Osteocyte (in vitro differentiated cells): ENCODE results near the gene C1QTNF6. TPM values are rescaled to one million over a fixed set of nuclear protein-coding genes. Genes with fewer than 3 reads are reported as not detected.

Source experiments
- DNase-seq: peaks from one replicate; pipeline ENCODE4 v3.0.0; 2021; ENCODE audit warnings: mixed read lengths; ENCODE audit not compliant: unreplicated experiment; ENCODE audit errors: extremely low spot score
- H3K27ac Mint-ChIP-seq: one replicate; pipeline ENCODE4 v1.8.0; 2021; ENCODE audit warnings: mild to moderate bottlenecking, mixed read lengths; ENCODE audit not compliant: unreplicated experiment
- H3K27me3 Mint-ChIP-seq: one replicate; pipeline ENCODE4 v1.8.0; 2021; ENCODE audit warnings: mixed read lengths; ENCODE audit not compliant: unreplicated experiment
- H3K36me3 Mint-ChIP-seq: one replicate; pipeline ENCODE4 v1.8.0; 2021; ENCODE audit warnings: mixed read lengths; ENCODE audit not compliant: unreplicated experiment
- H3K4me1 Mint-ChIP-seq: one replicate; pipeline ENCODE4 v1.8.0; 2021; ENCODE audit warnings: mixed read lengths; ENCODE audit not compliant: unreplicated experiment
- H3K4me3 Mint-ChIP-seq: one replicate; pipeline ENCODE4 v1.8.0; 2021; ENCODE audit warnings: mild to moderate bottlenecking, moderate library complexity, mixed read lengths; ENCODE audit not compliant: unreplicated experiment
- H3K9me3 Mint-ChIP-seq: one replicate; pipeline ENCODE4 v1.8.0; 2021; ENCODE audit warnings: mixed read lengths; ENCODE audit not compliant: unreplicated experiment
- total RNA-seq: library from RNA; stranded (reverse); gene quantifications from 2 replicates; pipeline ENCODE4 v1.2.1, GENCODE V29; 2021
- TF ChIP-seq, protein P1 (sequence below): fragments of 200-600 bp; sonication (generic); IDR thresholded peaks from 2 replicates; pipeline ENCODE4 v1.5.0; 2021; ENCODE audit warnings: antibody characterized with exemption, mild to moderate bottlenecking, moderate library complexity

Gene C1QTNF6
- total RNA-seq, 1 donor from 2014 or later: 36.4 TPM

DNA sequence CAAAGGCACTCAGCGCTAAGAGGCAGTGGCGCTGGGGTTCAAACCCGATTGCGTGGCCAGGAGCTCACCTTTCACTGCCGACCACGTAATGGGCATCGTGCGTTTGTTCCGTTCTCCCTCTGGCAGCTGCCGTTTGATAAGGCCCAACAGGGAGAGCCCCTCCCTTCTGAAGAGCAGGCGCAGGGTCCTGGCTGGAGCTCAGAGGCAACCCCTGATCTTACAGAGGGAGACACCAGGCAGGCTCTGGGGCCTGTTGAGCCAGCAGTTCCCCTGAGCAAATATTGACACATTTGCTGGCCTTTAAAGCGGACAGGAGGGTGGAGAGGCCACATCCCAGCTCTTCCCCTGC, 11.7 kb upstream of the C1QTNF6 start:
- no peak overlapping the region for H3K27ac Mint-ChIP-seq
- peaks cover 24% of the 10 kb centered on the region for H3K4me1 Mint-ChIP-seq
- no peaks in the 10 kb centered on the region for H3K9me3 Mint-ChIP-seq
- no peak for DNase-seq
- no peaks in the 10 kb centered on the region for H3K36me3 Mint-ChIP-seq
- no peaks in the 10 kb centered on the region for H3K27me3 Mint-ChIP-seq
- TF ChIP-seq, protein P1, sequence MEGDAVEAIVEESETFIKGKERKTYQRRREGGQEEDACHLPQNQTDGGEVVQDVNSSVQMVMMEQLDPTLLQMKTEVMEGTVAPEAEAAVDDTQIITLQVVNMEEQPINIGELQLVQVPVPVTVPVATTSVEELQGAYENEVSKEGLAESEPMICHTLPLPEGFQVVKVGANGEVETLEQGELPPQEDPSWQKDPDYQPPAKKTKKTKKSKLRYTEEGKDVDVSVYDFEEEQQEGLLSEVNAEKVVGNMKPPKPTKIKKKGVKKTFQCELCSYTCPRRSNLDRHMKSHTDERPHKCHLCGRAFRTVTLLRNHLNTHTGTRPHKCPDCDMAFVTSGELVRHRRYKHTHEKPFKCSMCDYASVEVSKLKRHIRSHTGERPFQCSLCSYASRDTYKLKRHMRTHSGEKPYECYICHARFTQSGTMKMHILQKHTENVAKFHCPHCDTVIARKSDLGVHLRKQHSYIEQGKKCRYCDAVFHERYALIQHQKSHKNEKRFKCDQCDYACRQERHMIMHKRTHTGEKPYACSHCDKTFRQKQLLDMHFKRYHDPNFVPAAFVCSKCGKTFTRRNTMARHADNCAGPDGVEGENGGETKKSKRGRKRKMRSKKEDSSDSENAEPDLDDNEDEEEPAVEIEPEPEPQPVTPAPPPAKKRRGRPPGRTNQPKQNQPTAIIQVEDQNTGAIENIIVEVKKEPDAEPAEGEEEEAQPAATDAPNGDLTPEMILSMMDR: peak; percentile 10
- H3K4me3 Mint-ChIP-seq: peak overlapping the region; percentile 14

- H3K36me3 Mint-ChIP-seq: no peaks in the 10 kb centered on the region
- no peaks in the 10 kb centered on the region for H3K27me3 Mint-ChIP-seq
- H3K9me3 Mint-ChIP-seq: no peaks in the 10 kb centered on the region
- DNase-seq: peak; percentile 100
- H3K4me3 Mint-ChIP-seq: peak overlapping the region; percentile 85
- H3K27ac Mint-ChIP-seq: peak overlapping the region; percentile 83
- H3K4me1 Mint-ChIP-seq: peaks cover 24% of the 10 kb centered on the region
- TF ChIP-seq, protein P1: peak; percentile 98
Observed at GRCh38 chr22:37199103-37199759, 11.2 kb upstream of the C1QTNF6 start.

DNA sequence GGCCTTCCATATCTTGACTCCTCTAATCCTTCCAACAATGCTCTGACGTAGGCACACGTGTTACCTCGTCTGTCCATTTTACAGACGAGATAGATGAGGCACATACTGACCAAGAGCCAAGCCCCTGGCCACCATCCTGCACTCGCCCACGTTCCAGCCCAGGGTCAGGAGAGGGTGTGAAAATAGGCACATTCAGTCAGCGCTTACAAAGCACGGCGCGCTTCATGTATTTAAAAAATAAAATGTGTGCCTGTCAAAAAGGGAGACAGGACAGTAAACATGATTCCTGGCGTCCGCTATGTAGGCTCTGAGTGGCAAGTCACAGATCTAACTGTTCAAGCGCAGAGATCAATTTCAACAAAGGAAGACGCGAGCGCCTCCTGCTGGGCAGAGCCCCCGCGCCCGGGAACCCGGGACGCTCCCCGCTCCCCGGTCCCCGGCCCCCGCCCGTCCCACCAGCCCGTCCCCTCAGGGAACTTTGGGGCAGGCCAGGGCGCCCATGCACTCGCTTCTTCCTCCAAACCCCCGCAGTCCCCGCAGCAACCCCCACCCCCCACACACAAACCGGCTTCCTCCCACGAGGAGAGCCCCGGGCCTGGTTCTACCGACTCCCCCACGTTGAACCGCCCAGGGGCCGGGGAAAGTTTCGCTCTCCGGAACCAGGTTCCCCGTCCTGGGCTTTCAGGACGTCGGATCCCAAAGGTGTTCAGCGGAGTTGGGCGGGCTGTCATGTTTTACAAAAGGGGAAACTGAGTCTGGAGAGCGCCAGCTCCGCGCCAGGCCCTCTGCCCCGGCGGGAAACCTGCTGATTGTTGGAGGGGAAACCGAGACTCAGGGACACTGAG, 10.4 kb upstream of the C1QTNF6 start:
- TF ChIP-seq, protein P1: peak; percentile 97
- no peaks in the 10 kb centered on the region for H3K27me3 Mint-ChIP-seq
- peak overlapping the region; percentile 85 for H3K4me3 Mint-ChIP-seq
- H3K9me3 Mint-ChIP-seq: no peaks in the 10 kb centered on the region
- no peaks in the 10 kb centered on the region for H3K36me3 Mint-ChIP-seq
- peaks cover 24% of the 10 kb centered on the region for H3K4me1 Mint-ChIP-seq
- peak; percentile 93 for DNase-seq
- peak overlapping the region; percentile 83 for H3K27ac Mint-ChIP-seq

DNA sequence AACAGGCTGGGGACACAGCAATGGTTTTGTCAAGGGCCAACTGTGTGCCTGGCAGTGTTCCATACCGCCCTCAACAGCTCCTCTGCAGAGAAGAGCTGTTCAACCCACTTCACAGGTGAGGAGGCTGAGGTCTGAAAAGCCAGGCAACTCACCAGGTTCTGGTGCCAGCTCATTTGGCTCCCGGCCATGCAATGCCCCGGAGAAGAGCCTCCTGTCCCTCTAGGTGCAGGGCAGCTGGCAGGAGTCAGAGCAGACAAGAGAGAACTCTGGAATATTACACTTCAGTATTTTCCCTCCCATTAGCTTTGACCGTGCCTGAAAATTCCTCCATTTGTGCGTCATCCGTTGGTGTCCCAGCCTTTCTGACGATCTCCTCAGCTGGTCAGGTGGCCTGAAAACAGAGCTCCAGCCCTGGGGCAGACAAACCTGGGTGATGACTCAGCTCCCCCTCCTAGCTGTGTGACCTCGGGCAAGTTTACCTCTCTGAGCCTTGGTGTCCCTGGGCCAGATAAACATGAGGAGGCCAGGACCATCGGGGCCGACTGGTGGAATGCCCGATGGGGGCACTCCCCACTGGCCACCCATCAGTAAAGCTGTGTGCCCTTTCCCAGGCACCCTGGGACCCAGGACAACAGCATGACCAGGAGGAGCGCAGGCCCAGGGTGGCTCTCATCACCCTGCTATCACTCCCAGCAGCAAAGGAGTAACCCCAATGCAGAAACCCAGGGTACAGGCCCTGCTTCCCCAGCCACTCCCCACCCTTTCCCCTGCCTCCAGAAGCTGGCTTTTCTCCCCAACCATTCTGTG, 9.6 kb upstream of the C1QTNF6 start:
- H3K4me3 Mint-ChIP-seq: peak overlapping the region; percentile 85
- no peaks in the 10 kb centered on the region for H3K9me3 Mint-ChIP-seq
- no peaks in the 10 kb centered on the region for H3K36me3 Mint-ChIP-seq
- peak overlapping the region; percentile 83 for H3K27ac Mint-ChIP-seq
- no peaks in the 10 kb centered on the region for H3K27me3 Mint-ChIP-seq
- TF ChIP-seq, protein P1: no peak
- DNase-seq: no peak
- peaks cover 24% of the 10 kb centered on the region for H3K4me1 Mint-ChIP-seq
